EH (cell line): ENCODE data around the gene ERG.

Source experiments
- DNase-seq: peaks from one replicate; pipeline ENCODE4 v3.0.0-alpha.2; 2015; ENCODE audit warnings: low read depth

Gene ERG

DNA sequence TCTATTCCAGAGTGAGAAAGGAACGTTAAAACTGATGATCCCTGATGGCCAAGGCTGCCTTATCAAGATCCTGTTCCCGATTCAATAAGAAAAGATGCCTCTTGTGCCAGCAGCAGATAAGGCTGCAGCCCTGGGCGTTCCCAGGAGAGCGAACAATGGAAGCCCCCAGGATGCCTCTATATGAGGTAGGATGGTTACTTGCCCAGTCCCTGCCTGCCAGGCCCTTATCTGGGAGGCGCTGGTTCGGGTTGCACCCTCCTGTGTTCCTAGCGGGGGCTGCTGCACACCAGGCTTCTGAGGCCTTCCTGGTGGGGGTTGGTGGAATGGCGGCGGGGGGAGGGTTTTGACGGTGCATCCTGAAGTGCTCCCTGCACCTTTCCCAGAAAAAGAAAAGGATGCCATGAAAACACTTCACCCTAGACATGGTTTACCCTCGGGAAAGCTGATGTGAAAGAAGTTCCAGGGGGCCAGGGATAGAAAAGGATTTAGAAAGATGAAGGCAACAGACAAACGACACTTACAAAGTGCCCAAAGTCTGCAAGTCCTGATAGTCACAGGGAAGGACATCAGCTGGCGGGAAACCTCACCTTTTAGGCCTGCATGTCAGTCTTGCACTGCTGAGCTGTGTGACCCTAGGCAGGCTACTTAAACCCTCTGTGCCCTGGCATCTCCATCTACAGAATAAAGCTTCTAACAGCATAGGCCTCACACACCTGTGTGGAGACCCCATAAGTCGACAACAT lies 141.2 kb downstream of the ERG start:
- DNase-seq: no peak

DNA sequence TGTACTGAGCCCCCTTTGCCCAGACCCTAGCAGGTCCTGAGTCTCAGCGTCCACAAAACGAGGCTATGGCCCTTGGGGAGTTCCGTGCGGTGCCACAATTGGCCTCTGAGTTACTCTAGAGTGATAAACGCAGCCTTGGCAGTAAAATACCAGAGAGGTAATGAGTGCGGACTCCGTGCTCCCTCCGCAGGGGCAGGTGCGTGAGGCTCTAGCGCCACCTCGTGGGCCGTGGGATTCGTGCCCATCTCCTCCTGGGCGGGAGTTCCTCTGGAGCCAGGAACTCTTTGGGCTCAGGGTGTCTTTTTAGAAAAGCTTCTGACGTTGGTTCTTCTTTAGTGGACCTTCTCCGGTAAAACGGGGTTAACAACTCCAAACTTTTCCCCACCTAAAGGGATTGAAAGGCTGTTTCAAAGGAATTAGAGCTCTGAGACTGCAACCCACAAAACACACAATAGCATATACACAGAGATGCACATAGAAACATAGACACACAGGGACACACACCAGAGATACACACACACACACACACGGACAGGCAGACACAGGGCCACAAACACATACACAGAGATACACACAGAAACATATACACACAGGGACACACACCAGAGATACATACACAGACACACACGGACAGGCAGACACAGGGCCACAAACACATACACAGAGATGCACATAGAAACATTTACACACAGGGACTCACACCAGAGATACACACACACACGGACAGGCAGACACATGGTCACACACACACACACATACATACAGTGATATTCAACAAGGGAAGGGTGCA lies 142.1 kb downstream of the ERG start:
- peak; percentile 71 for DNase-seq

DNA sequence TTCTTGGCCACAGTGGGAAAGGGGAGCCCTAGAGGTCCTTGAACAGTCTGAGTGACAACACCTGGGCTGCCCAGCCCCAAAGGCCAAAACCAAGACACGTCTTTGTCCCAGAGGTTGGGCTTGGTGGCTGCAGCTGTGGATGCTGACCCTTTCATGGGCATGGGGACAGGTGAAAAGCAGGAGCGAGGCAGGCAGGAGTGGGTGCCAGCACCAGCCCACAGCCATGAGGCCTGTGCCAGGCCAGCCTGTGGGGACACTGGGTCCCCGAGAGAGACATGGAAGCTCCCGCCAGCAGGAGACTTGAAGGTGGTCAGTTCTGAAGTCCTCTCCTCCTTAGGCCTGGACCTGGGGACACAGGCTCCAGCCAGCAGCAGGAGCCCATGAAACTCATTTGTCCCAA lies 142.9 kb downstream of the ERG start:
- DNase-seq: no peak

- DNase-seq: no peak
Observed at GRCh38 chr21:38354746-38355145, 143.5 kb downstream of the ERG start.

- DNase-seq: no peak
Observed at GRCh38 chr21:38354231-38354630, 144.0 kb downstream of the ERG start.

- DNase-seq: peak; percentile 76
Observed at GRCh38 chr21:38352536-38353219, 145.6 kb downstream of the ERG start.

DNA sequence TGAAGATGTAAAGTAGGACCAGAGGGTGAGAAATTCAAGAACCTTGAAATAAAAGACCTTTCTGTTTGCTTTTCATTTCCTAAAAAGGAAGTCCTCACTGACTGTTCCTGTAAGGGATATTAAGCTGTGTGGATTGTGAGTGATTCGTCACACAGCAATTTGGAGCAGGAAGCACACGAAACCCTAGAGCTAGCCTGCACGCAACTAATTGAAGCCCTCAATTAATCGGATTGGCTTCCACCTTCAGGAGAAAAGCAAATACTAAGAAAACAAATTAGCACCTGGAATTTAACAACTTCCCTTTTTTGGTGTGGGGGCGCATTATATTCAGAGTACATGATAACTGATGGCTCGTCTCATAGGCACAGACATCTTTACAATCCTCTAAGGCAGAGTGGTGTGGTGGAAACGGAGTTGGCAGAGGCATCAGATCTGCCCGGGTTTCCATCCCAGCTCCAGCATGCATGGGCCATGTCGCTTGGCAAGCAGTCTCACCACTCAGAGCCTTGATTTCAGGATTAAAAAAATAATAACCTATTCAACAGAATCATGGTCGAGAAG lies 146.2 kb downstream of the ERG start:
- DNase-seq: peak; percentile 92

- DNase-seq: peak; percentile 13
Observed at GRCh38 chr21:38351176-38351959, 146.9 kb downstream of the ERG start.

GRCh38 chr21:38350684-38351083 lies 147.6 kb downstream of the ERG start:
- peak; percentile 34 for DNase-seq

DNA sequence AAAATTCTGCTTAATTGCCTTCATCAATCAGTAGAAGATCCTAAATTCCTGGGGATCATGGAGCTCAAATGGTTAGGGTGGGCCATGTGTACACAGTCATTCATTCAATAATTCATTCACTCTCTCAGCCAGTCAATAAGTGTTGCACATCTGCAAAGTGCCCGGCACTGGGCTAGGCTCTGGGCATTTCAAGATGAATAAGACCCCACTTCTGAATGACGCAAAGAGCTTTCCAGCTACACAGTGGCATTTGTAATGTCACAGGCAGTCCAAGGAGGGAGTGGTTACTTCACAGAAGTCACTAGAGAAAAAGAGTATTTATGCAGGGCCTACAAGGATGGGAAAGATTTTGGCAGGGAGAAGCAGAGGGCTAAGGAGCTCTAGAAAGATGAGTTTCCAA lies 148.3 kb downstream of the ERG start:
- no peak for DNase-seq

DNA sequence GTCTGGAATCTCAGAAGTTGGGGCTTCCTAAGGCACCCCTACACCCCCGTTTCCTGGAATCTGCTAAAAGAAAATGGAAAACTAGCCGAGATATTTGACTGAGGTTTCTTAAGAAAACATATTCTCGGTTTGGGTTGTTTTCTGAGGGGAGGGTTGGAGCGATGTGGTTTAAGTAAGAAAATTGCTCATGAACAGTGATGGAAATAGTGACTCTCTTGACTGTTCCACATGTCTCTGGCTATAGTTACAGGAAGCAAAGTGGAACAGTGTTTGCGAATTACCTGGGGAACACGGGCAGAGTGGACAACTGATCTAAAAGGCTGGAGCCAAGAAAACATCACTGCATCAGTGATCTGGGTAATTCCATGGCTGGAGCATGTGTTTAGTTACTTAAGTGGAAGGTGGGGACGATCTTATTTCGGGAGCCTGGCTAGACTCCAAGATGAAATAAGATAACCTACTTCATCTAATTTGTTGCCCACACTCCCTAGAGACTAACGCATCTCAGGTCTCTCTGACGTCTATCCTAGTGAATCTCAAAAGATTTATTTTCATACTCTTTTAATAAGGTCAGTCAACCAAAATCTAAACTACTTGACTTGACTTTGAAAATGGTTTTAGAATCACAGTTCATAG lies 149.0 kb downstream of the ERG start:
- DNase-seq: peak; percentile 49

DNA sequence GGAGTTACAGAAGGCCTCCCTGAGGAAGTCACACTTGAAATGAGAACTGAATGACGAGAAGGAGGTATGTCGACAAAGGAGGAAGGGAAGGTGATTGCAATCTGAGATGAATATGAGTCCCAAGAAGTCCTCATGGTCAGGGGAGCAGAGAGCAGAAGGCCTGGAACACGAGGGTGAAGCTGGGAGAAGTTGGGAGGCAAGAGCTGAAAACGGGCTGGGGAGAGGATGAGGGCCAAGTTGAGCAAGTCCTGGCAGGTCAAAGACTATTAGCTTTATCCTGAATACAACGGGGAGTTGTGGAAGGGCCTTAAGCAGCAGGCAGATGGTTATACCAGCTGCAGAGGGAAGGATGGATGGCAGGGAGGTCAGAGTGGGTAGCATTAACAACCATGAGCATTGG lies 152.0 kb downstream of the ERG start:
- no peak for DNase-seq

GRCh38 chr21:38343691-38344090 lies 154.6 kb downstream of the ERG start:
- peak; percentile 66 for DNase-seq

- DNase-seq: no peak
Observed at GRCh38 chr21:38342739-38343138, 155.5 kb downstream of the ERG start.

- no peak for DNase-seq
Observed at GRCh38 chr21:38341546-38342012, 156.7 kb downstream of the ERG start.

DNA sequence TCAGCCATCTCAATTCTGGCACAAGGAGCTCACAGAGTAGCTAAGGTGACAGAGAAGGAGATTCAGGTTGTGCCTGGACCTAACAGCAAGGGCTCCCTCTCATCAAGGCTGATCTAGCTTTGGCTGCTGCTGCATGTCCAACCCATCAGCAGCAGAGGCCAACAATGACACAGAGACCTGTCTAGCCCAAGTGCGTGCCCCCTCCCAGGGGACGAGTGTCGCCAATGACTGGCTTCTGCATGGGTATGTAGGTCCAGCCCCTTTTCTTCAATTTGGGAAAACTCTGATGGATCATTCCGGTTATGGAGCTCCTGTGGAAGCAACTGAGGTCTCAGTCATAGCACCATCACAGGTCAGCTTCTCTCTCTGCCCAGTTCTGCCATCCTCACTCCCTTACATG lies 158.1 kb downstream of the ERG start:
- DNase-seq: no peak

DNA sequence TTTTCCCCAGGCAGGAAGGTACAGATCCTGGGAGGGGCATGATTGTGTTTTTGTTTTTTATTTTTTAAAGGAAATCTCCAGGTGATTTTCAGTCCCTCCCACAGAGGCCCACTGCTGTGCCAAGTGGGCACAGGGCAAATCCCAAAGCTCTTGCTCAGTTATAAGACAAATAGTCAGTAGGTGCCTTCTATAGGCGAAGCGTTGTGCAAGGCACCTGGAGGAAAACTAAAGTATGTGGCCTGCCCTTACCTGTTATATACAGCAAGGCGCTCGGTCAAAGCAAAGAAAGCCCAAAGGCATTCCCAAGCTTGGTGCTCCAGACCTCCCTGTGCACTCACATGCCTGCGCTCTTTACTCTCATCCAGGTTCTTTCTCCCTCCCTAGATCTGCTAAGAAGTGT lies 160.5 kb downstream of the ERG start:
- no peak for DNase-seq

DNA sequence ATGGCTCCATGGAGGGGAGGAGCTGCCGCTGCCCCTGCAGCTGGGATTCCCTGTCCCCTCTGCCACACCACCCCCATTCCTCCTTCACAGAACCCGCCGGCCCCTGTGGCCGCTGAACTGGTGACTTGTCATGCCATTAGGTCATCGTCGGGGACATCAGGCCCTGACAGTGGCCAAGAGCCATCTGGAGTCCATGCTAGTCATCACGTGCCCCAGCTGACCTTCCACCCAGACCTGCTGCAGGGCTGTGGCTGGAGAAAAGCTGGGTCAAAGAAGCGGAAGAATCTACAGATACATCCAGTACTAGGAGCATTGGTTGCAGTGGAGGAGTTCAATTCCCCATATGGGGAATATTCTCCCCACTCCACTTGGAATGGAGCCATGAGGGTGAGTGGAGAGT lies 163.4 kb downstream of the ERG start:
- no peak for DNase-seq

DNA sequence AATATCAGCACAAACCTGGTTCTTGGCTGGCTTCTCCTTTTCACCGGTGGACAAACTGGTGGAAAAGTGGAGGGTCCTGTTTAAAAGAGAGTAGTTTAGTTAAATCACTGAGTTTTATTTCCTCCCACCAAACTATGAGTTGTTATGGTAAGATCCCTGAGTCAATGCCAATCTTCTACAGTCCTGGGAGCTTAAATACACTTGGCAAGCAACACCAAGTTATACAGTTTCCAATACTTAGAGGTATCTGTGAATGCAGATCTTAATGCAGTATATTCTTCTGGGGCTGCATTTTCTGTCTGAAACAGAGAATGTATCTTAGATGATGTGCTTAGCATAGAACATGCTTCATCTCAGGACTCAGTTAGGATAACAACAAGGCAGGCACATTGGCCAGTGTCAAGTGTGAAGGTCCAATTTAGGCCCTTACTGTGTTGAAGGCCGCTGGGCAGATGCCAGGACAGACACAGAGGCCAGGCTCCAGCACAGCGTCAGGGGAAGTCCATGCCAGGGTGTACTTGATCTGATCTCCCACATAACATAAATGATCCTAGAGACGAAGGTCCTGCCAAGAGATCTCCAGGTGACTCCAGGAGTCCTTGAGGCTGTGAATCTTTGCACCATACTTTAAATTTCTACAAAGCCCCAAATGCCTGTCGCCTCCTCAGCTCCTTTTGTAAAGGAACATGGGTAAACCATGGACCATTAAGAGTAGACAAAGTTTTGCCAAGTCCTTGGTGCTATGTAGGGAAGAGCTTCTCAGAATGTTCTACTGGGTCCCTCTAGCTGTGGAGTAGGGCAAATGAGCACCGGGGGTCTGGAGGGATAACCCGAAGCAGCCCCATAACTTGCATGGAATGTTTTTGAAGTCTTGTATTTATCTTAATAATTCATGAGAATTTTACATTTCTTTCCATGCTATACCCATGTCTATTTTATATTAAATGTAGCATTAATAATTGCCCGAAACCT lies 164.7 kb downstream of the ERG start:
- DNase-seq: peak; percentile 42

GRCh38 chr21:38330666-38331065 lies 167.6 kb downstream of the ERG start:
- DNase-seq: peak; percentile 62
